Islet of Langerhans (tissue), 1 donor: ENCODE measurements around the gene MYO9A.
"Not testable (repeated sequence)": the region's sequence is repeated elsewhere in the genome, so short reads cannot be mapped to it uniquely, and the experiment has no call there.

Experiments used
- FAIRE-seq: peaks from one replicate; lab custom pipeline; 2011; peaks lifted over from hg19 to GRCh38; lab: Jason Lieb, UNC

The MYO9A gene

DNA sequence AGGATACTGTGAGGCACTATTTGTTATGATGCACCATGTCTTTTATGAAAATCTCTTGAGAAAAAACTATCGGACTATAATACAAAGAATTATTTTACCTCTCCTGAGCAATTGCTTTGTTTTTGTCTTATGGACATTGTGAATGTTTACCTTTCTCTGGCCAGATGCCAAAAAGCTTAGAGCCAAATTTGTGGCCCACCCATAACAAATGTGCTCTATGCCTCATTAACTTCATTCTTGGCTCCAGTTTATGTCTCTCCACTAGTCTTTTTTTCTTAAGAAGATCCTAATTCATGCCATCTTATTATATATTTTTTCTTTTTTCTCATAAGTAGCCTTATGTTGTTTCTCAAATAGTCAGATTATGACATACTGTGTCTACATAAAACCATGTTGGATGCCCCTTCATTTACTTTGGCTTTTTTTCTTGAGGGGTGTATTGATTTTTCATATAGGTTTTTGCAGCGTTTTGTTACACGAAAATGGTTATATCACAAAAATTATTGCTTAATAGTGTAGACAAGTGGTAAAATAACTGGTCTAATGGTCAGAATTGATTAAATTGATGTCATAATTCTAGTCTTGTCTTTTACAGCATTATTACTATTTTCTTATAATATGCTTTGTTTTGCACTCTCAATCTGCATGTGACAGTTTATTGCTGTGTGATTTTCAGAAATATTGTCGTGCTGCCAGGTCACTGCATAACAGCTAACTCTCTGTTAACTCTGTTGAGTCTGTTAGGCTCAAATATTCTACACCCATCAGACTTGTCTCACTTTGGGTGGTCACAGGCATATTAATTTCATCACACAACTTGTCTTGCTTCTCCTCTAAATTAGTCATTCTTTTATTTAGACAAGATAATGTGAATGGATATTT, 18.5 kb upstream of the MYO9A start:
- FAIRE-seq: no peak

DNA sequence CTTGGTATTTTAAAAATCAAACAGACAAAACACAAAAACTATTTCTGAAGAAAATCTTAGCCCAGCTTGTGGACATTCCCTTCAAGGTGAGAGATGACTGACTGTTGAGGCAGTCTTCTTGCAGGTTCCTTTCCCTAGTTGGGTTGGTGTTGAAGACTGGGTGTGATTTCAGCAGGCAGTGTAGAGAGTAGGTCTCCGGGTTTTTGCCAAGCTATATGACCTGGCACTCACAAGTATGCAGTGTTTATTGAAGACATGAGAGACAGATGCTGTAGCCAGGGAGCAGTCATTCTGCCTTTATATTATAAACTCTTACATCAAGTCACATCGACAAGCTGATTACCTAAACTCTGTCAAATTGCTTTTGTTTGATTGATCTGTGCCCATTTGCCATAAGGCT, 17.8 kb upstream of the MYO9A start:
- FAIRE-seq: no peak

DNA sequence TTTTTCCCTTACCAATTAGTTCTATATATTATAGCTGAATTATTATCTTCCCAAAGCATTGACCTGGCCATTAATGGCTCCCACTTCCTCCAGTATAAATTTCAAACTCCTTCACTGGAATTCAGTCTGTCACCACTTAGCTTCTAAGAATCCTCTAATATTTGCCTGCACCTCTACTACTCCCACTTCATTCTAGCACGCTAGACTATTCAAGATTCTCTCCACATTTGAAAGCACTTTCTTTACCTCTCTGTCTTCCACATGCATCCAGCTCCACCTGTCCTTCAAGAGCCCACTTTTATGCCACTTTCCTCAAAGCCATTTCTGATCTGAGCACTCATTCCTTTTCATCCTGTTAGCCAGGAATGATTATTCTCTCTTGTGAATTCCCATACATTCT, 15.3 kb upstream of the MYO9A start:
- FAIRE-seq: no peak

DNA sequence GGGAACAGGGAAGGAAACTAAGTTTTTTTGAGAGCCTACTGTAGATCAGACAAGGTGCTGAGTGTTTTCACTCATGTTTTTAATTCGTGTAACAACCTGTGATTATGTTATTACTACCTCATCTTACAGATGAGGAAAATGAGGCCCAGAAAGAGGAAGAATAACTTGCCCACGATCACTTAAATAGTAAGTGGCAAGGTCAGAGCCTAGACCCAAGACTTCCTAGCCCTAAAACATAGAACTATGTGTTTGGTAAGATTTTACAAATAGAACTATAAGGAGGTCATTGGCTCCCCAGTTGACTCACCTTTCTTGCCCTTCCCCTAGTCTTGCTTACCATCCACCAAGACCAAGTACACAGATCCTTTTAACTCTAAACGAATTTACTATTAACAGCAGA, 14.0 kb upstream of the MYO9A start:
- FAIRE-seq: no peak

DNA sequence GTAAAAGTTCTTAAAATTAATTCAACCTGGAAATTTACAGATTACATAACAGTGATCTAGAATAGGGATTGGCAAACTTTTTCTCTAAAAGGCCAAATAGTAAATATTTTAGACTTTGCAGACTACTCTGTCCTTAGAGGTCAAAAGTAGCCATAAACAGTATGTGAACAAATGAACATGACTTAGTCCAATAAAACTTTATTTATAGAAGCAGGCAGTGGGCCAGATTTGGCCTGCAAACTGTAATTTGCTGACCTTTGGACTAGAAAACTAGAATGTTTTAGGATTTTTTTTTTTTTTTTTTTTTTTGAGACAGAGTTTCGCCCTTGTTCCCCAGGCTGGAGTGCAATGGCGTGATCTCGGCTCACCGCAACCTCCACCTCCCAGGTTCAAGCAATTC, 12.3 kb upstream of the MYO9A start:
- FAIRE-seq: no peak

DNA sequence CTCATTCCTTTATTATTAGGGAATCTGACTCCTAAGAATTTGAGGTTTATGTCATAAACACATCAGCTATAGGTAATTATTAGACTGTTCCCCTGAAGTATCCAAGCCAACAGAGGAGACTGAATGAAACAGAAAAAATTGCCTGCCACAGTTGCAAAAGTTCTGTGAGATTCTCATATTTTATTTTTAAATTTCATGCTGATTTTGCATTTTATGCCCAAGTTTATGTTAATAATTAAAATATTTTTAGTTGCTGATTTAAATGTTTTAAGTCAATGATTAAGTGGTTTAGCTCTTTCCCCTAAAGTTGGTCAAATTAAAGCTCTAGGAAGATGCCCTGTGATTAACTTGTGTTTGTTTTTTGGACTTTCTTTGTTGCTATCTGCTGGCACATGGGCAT, 10.4 kb upstream of the MYO9A start:
- FAIRE-seq: no peak

DNA sequence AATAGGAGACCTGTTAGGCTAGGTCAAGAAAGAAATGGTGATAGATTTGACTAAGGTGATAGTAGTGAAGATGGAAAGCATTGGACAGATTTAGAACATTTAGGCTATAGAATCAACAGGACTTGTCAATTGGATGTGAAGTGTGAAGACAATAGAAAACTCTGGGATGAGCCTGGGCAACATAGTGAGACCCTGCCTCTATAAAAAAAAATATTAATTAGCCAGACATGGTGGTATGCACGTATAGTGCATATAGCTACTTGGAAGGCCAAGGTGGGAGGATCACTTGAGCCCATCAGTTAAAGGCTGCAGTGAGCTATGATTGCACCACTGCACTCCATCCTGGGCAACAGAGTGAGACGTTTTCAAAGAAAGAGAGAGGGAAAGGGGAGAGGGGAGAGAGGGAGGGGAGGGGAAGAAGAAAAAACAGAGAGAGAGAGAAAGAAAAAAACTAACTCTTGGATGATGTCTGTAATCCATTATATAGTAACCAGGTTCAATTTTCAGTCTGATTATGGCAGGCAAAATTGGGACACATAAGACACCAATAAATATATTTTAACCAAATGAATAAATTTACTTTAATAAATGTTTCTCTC, 9.9 kb upstream of the MYO9A start:
- no peak for FAIRE-seq

DNA sequence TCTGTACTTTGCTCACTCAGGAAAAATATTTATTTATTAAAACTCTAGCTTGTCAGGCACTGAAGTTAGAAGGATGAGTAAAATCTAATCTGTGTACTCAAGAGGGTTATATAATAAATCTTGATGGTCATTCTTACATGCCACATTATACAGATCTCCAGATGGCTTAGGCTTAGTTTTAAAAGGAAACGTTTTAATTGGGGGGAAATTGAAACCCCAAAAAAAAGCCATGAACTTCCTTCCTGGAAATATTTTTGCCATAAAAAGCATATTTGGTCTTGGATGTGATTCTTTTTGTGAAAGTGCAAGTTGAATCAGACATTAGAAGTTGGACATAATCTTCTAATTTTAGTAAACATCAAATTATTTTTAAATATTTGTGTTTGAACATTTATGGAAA, 6.3 kb upstream of the MYO9A start:
- FAIRE-seq: peak; percentile 30

DNA sequence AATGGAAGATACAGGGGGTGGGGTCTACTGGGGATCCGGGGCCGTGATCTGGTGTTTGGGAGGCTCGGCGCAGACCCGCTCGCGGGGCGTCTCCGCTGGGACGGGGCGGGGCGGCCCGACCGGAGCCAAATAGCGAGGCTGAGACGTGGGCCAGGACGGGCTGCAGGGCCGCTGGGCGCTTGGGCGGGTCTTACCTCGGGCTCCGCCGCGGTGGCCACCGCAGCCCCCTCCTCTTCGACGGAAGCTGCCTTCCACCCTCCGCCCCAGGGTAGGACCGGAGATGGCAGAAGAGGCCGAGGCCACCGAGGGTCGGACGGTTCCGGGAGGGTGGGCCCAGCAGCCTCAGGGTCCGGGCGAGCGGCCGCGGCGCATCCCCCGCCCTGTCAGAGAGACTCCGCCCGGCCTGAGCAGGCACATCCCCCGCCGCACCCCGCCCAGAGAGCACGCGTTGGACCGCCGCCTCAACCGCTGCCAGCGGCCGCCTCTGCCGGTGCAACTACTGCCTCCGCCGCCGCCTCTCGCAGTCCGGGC, 399 bp downstream of the MYO9A start:
- no peak for FAIRE-seq

DNA sequence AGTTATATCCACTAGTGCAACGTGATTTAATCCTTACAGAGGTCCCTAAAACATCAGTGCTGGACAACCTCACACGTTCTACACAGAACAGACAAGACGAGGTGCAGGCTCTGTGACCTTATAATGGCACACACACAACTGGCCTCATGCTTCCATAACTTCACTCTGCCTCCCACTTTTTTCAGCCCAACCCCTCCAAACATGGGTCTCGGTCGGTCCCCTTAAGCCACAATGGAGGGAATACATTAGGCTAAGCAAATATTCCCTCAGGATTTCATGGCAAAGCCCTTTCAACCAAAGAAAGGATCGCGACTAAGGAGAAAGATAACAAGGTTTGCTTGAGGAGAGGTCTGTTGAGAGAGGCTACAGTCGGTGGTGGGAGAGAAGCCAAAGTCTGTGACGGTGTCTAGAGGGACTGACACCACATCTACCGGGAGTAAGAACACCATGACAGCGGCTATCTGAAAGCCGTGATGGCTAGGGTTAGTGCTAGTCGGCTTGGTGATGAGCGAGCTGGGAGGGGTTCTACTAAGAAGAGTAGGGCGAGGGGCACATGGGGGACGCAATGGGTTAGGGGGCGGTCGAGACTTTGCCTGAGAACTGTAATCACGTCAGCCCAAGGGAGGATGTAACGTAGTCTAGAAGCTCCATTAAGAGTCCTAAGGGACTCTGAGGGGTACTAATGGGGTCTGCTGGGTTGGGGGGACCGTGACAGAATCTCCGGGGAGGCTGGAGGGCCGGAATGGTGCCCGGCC, 1.0 kb downstream of the MYO9A start:
- no peak for FAIRE-seq

DNA sequence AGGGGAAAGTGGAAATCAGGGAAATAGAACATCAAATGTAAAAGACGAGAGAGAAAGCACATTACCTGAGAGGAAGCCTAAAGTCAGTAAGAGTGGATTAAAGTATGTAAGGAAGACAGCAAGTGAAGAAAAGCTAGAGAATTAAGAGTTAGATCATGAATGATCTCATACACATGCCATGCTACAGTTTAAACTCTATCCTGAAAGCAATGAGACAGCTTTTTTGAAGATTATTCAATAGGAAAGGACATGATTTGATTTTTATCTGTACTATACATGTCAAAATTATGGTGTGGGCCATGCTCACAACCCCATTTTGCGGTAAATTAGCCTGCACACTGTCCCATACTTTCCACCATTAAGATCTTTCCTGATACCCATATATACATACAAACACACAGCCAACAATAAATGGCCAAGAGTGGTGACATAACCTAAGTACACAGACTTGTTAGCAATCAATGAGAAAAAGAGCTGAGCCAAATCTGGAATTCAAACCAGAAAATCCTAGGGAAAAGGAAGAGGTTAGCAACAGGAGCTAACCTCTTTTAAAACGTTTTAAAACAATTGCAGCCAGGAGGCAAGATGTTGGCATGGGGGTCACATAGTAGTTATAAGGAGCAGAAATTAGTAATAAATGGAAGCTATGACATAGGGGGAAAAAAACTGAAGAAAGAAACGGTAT, 4.5 kb downstream of the MYO9A start:
- FAIRE-seq: no peak

DNA sequence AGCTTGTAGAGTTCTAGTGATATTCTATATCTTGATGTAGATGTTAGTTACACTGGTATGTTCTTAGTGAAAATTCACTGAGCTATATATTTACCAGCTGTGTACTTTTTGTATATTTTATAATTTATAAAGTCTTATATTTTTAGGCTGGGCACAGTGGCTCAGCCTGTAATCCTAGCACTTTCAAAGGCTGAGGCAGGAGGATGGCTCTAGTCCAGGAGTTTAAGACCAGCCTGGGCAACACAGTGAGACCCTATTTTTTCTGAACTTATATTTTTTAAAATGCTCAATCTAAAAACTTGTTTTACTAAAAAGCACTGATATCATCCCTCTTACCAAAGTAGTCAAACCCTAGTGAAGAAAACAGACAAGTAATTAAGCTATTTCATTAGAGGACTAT, 5.1 kb downstream of the MYO9A start:
- no peak for FAIRE-seq

DNA sequence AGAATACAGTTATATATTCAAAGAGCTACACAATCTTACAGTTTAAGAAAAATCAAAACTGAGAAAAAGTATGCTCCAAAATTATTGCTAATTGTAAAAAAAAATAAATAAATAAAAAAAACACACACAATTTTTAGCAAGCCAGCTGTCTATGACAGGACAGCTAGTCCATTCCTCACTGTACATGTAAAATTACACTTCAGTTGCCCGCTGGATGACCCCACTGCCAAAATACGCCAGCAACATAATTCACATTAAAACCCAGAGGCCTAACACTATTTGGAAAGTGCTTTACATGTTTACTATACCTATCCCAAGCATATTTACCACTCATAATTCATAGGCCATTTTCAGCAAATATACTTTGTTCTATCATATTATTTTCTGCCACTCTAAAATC, 5.8 kb downstream of the MYO9A start:
- FAIRE-seq: no peak

DNA sequence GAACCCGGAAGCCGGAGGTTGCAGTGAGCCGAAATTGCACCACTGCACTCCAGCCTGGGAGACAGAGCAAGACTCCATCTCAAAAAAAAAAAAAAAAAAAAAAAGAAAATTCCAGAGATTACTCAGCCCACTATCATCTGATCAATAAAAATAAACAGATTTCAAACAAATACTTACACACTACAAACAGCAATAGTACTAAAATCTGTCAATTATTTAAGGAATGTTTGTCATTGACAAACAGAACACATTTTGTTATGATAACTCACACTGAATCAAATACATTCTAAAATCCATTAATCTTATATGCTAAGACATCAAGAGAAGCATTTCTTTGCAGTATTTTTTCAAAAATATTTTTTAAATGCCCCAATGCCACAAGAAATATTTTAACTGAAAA, 7.6 kb downstream of the MYO9A start:
- FAIRE-seq: no peak

DNA sequence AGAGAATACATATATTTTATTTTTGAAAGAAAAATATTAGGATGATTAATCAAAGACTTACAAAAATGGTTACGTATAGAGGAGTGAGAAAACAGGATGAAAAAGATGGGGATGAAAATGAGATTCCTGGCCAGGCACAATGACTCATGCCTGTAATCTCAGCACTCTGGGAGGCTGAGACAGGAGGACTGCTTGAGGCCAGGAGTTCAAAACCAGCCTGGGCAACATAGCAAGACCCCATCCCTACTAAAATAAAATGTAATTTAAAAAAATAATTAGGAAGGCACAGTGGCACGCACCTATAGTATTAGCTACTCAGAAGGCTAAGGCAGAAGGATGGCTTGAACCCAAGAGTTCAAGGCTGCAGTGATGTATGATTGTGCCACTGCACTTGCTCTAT, 11.9 kb downstream of the MYO9A start:
- FAIRE-seq: no peak

DNA sequence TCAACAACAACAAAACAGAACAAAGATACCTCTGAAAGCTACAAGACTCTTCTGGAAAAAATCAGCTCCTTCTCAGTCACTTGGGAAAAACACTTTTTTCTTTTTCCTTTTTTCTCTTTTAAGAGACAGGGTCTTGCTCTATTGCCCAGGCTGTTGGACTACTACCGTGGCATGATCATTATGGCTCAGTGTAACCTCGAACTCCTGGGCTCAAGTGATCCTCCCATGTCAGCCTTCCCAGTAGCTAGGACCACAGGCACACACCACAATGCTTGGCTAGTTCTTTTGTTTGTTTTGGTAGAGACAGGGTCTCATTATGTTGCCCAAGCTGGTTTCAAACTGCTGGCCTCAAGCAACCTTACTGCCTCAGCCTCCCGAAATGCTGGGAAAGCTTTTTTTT, 12.8 kb downstream of the MYO9A start:
- FAIRE-seq: no peak

DNA sequence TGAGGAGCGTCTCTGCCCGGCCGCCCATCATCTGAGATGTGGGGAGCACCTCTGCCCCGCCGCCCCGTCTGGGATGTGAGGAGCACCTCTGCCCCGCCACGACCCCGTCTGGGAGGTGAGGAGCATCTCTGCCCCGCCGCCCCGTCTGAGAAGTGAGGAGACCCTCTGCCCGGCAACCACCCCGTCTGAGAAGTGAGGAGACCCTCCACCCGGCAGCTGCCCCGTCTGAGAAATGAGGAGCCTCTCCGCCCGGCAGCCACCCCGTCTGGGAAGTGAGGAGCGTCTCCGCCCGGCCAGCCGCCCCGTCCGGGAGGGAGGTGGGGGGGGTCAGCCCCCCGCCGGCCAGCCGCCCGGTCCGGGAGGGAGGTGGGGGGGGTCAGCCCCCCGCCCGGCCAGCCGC, 17.4 kb downstream of the MYO9A start:
- FAIRE-seq: not testable (repeated sequence)

DNA sequence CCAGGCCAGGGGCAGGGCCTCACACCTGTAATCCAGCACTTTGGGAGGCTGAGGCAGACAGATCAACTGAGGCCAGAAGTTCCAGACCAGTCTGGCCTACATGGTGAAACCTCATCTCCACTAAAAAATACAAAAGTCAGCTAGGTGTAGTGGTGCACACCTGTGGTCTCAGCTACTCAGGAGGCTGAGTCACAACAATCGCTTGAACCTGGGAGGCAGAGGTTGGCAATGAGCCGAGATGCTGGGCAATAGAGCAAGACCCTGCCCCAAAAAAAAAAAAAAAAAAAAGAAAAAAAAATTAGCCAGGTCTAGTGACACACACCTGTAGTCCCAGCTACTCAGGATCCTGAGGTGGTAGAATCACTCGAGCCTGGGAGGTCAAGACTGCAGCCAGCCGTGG, 18.8 kb downstream of the MYO9A start:
- no peak for FAIRE-seq

DNA sequence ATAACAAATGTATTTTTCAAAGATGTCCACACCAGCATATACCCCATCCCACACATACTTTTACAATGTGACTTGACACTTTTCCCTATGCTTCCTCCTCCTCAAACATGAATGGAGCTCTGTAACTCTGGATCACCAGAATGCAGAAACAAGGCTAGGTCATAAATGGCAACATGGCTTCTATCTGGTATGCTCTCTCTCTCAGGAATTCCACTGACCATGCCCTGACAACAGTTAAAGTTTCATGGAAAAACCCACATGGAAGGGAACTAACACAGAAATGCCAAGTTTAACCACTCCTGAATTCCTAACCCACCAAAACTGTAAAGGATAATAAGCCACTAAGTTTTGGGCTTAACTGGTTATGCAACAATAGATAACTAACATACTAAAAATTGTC, 19.9 kb downstream of the MYO9A start:
- no peak for FAIRE-seq

DNA sequence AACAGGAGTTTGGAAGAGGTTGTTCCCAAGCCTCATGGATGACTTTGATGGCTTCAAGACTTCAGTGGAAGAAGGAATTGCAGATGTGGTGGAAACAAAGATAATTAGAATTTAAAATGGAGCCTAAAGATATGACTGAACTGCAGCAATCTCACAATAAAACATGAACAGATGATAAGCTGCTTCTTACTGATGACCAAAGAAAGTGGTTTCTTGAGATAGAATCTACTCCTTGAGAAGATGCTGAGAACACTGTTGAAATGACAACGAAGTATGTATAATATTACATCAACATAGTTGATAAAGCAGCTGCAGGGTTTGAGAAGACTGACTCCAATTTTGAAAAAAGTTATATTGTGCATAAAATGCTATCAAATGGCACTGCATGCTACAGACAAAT, 21.2 kb downstream of the MYO9A start:
- FAIRE-seq: no peak

DNA sequence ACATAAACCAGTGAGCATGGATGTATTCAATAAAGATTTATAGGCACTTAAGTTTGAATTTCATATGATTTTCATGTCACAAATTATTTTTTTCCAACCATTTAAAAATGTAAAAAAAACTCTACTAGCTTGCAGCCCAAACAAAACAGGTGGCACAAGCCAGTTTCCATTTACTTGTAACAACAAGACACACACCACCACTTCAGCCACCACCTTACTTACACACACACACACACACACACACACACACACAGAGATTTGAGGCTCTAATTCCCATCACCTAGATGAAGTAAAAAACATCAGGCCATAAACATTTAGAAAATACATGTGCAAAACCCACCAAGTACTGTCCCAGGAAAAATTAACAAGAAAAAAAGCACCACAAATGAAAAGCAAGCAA, 25.3 kb downstream of the MYO9A start:
- no peak for FAIRE-seq

DNA sequence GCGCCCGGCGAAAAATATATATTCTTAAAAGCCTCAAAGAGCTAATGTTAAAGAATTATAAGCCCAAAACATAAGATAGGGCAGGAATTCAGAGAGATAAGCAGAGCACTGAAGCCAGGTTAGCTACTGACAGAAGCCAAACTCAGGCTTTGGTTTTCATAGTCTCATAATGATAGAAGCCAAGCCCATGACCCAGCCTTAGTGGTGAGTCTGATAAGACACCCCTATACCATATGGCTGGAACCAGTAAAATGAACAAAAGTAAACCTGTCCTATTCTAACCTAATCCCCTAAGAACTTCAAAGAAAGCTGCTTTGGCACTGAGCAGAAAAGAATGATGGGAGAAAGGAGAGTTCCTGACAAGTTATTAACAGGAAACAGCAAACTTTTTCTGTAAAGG, 25.9 kb downstream of the MYO9A start:
- FAIRE-seq: no peak
